Progenitor cell of endocrine pancreas (in vitro differentiated cells): ENCODE results near the gene SLC41A3. TPM values are rescaled to one million over a fixed set of nuclear protein-coding genes. Genes with fewer than 3 reads are reported as not detected.

Experiments used
- DNase-seq: peaks from one replicate; pipeline ENCODE4 v3.0.0; 2021; ENCODE audit warnings: low spot score; ENCODE audit not compliant: unreplicated experiment
- H3K27ac Mint-ChIP-seq: 2 replicates; pipeline ENCODE4 v1.8.0; 2021; ENCODE audit warnings: mild to moderate bottlenecking, moderate library complexity, mixed read lengths
- H3K27me3 Mint-ChIP-seq: 2 replicates; pipeline ENCODE4 v1.8.0; 2021; ENCODE audit warnings: mixed read lengths
- H3K36me3 Mint-ChIP-seq: 2 replicates; pipeline ENCODE4 v1.8.0; 2022; ENCODE audit warnings: mixed read lengths; ENCODE audit not compliant: insufficient read depth
- H3K4me1 Mint-ChIP-seq: 2 replicates; pipeline ENCODE4 v1.8.0; 2021; ENCODE audit warnings: low read depth, mixed read lengths
- H3K4me3 Mint-ChIP-seq: 2 replicates; pipeline ENCODE4 v1.8.0; 2021; ENCODE audit warnings: low read depth, mild to moderate bottlenecking, moderate library complexity, mixed read lengths
- H3K9me3 Mint-ChIP-seq: 2 replicates; pipeline ENCODE4 v1.8.0; 2021; ENCODE audit warnings: low read depth, mixed read lengths
- CTCF ChIP-seq: fragments of 200-600 bp; sonication (generic); IDR thresholded peaks from one replicate; pipeline ENCODE4 v1.5.0; 2021; ENCODE audit warnings: antibody characterized with exemption, mild to moderate bottlenecking; ENCODE audit not compliant: unreplicated experiment
- total RNA-seq: library from RNA; stranded (reverse); gene quantifications from 2 replicates; pipeline ENCODE4 v1.2.1, GENCODE V29; 2021

SLC41A3 gene
- total RNA-seq, 1 donor from 2014 or later: 62.4 TPM

- Mint-ChIP-seq H3K36me3 (peaks cover 11% of the 10 kb centered on the region), H3K4me3 (no peak overlapping the region)
- no peak for TF ChIP-seq CTCF
Measured at GRCh38 chr3:126021702-126022101, 62.2 kb downstream of the SLC41A3 start.

GRCh38 chr3:126021224-126021623, 62.7 kb downstream of the SLC41A3 start:
- no peaks in the 10 kb centered on the region for H3K27me3 Mint-ChIP-seq
- no peak overlapping the region for H3K27ac Mint-ChIP-seq
- H3K4me3 Mint-ChIP-seq: no peak overlapping the region
- peaks cover 2% of the 10 kb centered on the region for H3K4me1 Mint-ChIP-seq
- H3K9me3 Mint-ChIP-seq: no peaks in the 10 kb centered on the region
- H3K36me3 Mint-ChIP-seq: peaks cover 11% of the 10 kb centered on the region
- TF ChIP-seq CTCF: no peak
- DNase-seq: no peak

More at GRCh38 chr3:126021702-126022101, 62.2 kb downstream of the SLC41A3 start:
- Mint-ChIP-seq H3K9me3 (no peaks in the 10 kb centered on the region), H3K27ac (no peak overlapping the region), H3K4me1 (peaks cover 2% of the 10 kb centered on the region), H3K27me3 (no peaks in the 10 kb centered on the region)
- no peak for DNase-seq

GRCh38 chr3:126019683-126020082, 64.2 kb downstream of the SLC41A3 start:
- DNase-seq: no peak
- Mint-ChIP-seq H3K4me1 (peaks cover 2% of the 10 kb centered on the region), H3K4me3 (no peak overlapping the region), H3K27ac (no peak overlapping the region), H3K36me3 (peaks cover 8% of the 10 kb centered on the region), H3K9me3 (no peaks in the 10 kb centered on the region), H3K27me3 (no peaks in the 10 kb centered on the region)
- TF ChIP-seq CTCF: no peak

- H3K27ac Mint-ChIP-seq: no peak overlapping the region
- no peak for DNase-seq
- H3K4me1 Mint-ChIP-seq: peaks cover 2% of the 10 kb centered on the region
- H3K4me3 Mint-ChIP-seq: no peak overlapping the region
- peaks cover 7% of the 10 kb centered on the region for H3K36me3 Mint-ChIP-seq
- no peaks in the 10 kb centered on the region for H3K27me3 Mint-ChIP-seq
- TF ChIP-seq CTCF: no peak
- no peaks in the 10 kb centered on the region for H3K9me3 Mint-ChIP-seq
Measured at GRCh38 chr3:126018995-126019394, 64.9 kb downstream of the SLC41A3 start.

- no peak for DNase-seq
- peaks cover 2% of the 10 kb centered on the region for H3K4me1 Mint-ChIP-seq
- no peaks in the 10 kb centered on the region for H3K27me3 Mint-ChIP-seq
- H3K9me3 Mint-ChIP-seq: no peaks in the 10 kb centered on the region
- peaks cover 8% of the 10 kb centered on the region for H3K36me3 Mint-ChIP-seq
- H3K4me3 Mint-ChIP-seq: no peak overlapping the region
- TF ChIP-seq CTCF: no peak
- no peak overlapping the region for H3K27ac Mint-ChIP-seq
Measured at GRCh38 chr3:126018545-126018944, 65.4 kb downstream of the SLC41A3 start.
